HG02973 (cell line): ENCODE results near the gene MACF1.

Experiments used
- ATAC-seq: cut with Tn5 transposase; IDR thresholded peaks from one replicate; pipeline ENCODE4 v1.9.1; 2021; ENCODE audit warnings: moderate library complexity; ENCODE audit not compliant: unreplicated experiment

MACF1 gene

DNA sequence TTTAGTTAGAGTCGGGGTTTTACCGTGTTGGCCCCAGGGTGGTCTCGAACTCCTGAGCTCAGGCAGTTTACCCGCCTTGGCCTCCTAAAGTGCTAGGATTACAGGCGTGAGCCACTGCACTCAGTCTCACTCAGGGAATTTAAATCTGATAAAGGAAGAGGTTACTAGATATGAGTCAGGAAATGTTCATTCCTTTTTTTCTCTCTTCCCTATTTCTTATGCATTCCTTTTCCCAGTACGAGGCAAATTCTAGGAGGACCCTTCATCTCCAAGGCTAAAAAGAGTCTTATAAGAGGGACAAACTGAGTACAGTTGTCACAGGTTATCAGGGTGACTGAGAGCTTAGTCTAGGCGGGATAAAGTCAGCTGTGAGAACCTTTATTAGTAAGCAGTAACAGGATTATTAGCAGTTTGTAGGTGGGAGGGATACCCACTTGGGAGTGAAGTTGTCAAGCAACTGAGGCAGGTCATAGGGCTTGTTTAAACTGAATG lies 9.1 kb downstream of the MACF1 start:
- ATAC-seq, result no peak

DNA sequence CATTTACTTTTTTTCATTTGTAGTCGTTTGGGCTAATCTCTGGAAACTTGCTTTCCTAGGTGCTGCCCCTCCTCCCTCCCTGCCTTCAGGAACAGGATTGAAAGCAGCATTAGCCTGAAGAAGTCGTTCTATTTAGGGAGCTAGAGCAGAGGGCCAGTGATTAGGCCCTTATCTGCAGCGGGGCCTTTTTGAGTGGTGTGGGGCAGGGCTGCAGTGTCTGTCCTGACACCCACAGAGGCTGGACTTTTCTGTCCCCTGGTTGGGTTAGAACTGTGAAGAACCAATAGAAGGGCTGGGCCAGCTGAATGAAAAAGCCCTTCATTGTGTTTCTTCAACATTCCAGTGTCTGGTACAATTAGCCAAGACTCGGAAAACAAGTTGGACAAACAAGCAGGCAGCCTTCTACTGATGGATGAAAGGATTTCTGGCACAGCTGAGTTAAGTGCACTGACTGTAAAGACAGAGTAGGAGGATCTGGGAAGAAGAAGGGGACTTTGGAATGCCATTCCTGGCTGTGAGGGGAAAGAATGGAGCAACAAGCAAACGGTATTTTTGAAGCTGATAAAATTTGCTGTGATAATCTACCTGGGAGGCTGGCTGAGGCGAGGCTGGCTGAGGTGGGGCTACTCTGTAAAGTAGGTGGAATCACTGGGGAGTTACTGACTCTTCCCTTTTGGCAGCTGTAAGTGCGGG lies 9.7 kb downstream of the MACF1 start:
- ATAC-seq, result no peak

GRCh38 chr1:39214714-39214997 lies 10.2 kb downstream of the MACF1 start:
- no peak for ATAC-seq

- ATAC-seq, result peak; percentile 55
Measured at GRCh38 chr1:39214998-39215873, 10.7 kb downstream of the MACF1 start.

DNA sequence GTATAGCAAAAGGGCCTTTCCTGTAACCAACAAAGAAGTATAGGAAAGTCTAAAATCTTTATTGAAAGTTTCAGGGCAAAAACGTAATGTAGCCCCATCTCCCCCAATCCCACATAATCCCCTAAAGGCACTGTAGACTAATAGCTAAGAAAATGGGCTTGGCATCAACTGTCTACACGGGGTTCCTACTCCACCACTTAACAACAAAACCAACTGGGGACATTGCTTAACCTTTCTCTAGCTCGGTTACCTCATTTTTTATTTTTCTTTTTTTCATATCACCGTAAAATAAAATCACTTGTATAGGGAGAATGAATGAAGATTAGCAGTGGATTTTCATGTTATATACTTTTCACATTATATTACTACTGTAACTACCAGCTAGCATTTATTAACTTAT lies 12.3 kb downstream of the MACF1 start:
- no peak for ATAC-seq

DNA sequence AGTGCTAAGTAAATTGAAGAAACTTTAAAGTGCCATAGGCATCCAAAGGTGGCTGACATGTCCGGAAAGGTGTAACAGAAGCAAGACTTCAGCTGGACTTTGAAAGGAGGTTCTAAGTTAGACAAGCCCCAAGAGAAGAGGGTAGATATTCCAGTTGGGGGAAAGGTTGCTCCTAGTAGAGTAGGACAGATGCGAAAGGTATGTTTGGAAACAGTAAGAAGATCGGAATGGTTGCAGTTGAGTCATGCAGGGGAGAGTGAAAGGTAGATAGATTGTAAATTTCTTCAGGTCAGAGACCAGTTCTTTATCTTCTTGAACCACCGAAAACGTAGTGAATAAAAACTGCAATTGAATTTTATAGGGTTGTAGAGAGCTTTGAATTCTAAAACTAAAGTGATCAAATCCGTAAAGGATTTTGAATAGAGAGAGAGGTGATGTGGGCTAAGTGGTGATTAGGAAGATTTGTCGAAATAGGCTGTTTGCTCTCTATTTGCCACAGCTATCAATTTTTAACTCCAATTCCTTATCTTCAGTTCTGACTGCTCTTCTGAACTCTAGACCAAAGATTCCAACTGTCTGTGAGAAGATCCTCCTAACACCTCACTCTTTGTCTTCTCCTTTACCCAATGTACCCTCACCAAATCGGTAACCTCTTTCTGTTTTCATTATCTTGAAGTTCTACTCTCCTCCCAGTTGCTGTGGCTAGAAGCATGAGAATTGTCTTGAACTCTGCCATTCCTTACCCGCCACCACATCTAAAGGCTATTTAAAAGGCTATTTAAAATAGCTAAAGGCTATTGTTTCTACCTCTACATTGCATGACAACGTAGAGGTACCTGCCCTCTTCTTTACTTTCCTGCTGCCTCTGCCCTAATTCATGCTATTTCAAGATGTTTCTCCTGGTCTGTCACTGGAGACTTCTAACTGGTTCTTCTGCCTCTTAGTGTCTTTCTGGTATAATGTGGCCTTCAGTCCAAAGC lies 16.7 kb downstream of the MACF1 start:
- ATAC-seq, result no peak

GRCh38 chr1:39224295-39224829 lies 19.9 kb downstream of the MACF1 start:
- ATAC-seq, result no peak

DNA sequence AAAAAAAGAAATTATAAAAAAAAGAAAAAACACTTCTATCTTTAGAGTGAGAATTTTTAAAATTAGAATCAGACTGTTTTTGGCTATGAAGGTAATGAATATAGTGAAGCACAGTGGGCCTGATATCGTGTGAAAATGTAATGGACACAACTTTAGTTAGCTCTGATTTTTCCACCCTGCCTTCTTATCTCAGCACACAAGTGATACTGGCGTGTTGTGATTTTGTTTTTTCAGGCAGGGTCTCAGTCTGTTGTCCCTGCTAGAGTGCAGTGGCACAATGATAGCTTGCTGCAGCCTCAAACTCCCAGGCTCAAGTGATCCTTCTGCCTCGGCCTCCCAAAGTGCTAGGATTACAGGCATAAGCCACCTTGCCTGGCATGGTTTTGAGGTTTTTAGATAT lies 22.3 kb downstream of the MACF1 start:
- no peak for ATAC-seq

DNA sequence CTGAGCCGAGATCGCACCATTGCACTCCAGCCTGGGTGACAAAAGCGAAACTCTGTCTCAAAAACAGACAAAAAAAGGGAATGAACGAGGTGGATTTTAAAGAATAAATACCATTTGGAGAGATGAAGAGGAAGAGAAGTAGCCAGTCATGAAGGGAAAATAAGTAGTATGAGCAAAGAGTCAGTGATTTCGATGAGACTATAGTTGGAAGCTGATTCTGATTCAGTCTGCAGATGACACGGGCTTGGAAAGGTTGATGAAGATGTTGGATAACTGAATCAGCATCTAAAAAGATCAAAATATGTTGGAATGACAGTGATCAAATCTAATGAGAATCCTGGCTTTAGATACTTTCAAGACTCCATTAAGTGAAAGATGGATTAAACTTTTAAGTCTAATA lies 23.8 kb downstream of the MACF1 start:
- ATAC-seq, result no peak

DNA sequence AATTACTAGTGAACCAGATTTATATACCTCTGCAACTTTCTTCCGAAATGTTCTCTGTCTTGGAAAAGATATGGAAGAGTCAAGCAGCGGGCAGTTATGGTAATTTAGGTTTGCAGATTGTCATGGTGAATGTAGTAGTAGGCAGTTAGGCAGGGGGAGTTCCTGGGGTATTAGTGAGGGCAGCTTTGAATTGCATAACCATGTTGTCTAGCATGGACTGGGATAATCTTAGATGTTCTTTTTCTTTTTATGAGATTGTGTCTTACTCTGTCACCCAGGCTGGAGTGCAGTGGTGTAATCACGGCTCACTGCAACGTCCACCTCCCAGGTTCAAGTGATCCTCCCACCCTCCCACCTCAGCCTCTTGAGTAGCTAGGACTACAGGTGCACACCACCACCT lies 25.0 kb downstream of the MACF1 start:
- ATAC-seq, result no peak

GRCh38 chr1:39230261-39231190 lies 26.0 kb downstream of the MACF1 start:
- peak; percentile 75 for ATAC-seq

DNA sequence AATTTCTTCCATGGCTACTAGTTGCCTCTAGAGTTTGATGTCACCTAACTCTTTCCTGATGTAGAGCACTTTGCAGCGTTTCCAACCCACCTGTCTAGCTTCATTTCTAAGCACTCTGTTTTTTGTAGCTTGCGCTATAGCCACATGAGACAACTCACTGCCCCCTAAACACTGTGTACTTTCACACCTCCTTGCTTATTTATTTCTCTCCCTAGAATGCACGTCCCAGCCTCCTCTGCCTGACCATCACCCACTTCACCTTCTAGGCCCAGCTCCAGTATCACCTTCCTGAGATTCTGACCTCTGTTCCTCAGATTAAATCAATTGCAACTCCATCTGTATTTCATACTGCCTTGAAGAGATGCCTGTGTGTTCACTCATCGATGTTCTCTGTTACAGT lies 32.5 kb downstream of the MACF1 start:
- ATAC-seq, result no peak

DNA sequence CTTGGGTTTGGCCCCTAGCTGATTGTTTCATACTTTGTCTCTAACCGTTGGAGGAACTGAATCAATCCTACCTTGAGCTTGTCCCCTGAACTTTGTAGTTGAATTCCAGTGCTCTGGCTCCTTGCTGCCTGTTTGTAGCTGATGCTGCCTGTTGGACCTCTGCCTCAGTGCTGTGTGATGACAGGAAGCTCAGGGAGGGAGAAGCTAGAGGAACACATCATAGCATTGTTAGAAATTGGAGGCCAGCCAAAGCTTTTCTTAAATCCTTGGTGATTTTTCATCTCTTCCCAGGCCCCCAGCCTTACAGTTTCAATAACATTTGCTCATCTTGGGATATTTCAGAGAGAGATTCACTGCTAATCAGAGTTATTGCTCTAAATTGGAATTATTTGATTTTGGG lies 34.0 kb downstream of the MACF1 start:
- ATAC-seq, result no peak

- ATAC-seq, result no peak
Measured at GRCh38 chr1:39239968-39240367, 35.5 kb downstream of the MACF1 start.

GRCh38 chr1:39243302-39243701 lies 38.8 kb downstream of the MACF1 start:
- no peak for ATAC-seq

DNA sequence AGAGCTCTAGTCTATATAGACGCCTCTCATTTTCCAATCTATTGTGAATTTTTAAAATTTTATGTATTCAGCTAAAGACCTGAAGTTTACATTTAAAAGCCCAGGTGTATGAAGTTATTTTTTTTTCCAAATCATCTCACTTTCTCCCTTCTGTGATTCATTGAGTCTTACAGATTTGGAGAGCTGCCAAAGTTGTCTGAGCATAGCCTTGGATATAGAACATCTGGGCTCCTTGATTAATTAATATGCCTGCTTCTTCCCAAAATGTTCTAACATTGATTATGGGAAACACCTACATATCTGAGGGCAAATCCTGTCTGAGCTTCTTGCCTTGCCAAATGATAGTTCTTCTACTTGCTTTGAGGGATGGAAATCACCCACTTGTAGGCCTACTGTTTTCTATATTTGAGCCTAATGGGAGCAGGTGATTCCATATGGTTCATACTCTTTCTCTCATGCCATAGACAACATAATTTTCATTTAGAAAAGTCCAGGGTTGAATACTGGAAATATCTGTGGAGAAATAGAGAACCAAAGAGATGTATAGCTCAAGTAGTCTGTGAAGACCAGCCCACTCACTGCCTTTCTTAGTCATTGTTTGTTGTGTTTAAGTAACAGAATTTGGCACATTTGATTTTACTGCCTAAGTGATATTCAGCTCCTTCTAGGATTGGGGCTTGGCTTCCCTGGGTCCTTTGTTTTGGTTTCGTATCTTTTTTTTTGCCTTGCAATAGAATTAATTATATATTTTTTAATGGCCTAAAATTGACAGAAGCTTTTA lies 46.2 kb downstream of the MACF1 start:
- ATAC-seq, result no peak

DNA sequence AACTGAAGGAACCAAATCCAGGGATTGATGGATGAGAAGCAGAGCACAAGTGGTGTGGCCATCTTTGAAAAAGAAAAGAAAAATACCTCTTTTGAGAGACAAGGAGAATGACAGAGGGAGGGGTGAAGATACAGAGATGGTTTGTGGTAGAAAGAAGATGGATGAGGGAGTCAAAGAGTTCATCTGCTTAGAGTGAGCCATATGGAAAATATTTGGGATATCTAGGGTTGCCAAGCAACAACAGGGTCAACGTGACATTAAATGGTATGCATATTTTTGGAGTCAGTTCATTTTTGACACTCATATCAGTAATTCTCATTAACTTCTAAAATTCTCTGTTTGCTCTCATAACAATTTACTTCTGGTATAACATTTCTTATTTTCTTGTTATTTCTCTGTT lies 50.7 kb downstream of the MACF1 start:
- ATAC-seq, result no peak

- no peak for ATAC-seq
Measured at GRCh38 chr1:39258146-39258924, 53.8 kb downstream of the MACF1 start.

- ATAC-seq, result no peak
Measured at GRCh38 chr1:39258925-39259244, 54.4 kb downstream of the MACF1 start.
